Measurements from ENCODE around the gene AIG1.
A peak's percentile ranks its signal among the peaks of the same experiment; 100 is the strongest.
"Not testable (repeated sequence)": the region's sequence is repeated elsewhere in the genome, so short reads cannot be mapped to it uniquely, and the experiment has no call there.

The AIG1 gene

DNA sequence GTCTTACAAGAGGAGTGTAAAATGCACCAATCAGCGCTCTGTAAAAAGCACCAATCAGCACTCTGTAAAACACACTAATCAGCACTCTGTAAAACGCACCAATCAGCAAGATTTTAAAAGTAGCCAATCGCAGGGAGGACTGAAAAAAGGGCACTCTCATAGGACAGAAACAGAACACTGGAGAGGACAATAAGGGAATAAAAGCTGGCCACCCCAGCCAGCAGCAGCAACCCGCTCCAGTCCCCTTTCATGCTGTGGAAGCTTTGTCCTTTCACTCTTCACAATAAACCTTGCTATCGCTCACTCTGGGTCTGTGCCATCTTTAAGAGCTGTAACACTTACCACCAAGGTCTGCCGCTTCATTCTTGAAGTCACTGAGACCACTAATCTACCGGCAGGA is 1.7 kb upstream of the AIG1 start:
- no peak for DNase-seq (ENCODE audit: low read depth in 2 of 2)

DNA sequence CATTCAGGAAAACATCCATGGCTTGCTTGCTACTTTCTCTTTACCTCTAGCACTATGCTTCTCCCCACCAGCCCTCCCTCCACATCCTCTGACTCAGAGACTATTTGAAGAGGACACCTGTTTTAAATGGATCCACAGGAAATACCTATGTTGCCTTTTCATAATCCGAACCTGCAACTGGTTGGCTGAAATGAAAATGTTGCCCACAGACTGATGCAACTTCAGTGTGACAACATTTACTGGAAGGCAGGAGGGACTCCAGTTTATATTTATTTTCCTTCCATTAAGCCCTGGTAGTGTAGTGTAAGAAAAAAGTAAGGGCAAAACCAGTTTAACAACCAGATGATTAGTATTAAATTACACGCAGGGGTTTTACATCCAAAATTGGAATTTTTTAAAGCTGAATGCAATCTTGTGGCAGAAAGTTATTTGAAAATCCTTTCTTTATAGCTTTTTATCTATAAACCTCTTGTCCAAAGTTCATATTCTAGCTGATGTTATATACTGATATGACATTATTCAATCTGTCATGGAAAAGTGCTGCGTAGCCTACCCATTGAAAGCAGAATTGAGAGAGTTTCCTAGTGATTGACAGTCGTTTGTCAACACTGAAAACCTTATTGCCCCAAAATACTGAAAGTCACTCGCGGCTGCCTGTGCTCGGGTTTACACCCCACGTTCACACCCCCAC is 881 bp upstream of the AIG1 start:
- DNase-seq (ENCODE audit: low read depth in 2 of 2), result no peak

DNA sequence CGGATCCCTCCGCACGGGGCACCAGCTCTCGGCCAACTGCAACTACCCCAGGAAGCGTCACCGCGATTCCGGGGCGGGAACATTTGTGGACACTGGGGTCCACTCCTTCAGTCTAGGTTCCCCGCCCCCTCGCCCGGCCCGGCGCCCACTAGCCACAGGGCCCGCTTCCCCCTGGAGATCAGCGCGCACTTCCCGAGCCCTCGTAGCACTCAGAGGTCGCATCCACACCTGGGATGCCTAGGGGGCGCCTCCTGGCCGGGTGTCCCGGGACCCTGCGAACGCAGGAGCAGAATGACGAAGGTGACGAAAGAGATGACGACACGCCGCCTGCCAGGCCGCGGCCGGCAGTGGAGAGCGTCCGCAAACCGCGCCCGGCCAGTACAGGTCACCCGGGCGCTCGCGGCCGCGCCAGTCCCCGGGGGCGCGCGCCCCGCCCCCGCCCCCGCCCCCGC is 309 bp upstream of the AIG1 start:
- DNase-seq (ENCODE audit: low read depth in 2 of 2), result peak; percentile 30 to 50

DNA sequence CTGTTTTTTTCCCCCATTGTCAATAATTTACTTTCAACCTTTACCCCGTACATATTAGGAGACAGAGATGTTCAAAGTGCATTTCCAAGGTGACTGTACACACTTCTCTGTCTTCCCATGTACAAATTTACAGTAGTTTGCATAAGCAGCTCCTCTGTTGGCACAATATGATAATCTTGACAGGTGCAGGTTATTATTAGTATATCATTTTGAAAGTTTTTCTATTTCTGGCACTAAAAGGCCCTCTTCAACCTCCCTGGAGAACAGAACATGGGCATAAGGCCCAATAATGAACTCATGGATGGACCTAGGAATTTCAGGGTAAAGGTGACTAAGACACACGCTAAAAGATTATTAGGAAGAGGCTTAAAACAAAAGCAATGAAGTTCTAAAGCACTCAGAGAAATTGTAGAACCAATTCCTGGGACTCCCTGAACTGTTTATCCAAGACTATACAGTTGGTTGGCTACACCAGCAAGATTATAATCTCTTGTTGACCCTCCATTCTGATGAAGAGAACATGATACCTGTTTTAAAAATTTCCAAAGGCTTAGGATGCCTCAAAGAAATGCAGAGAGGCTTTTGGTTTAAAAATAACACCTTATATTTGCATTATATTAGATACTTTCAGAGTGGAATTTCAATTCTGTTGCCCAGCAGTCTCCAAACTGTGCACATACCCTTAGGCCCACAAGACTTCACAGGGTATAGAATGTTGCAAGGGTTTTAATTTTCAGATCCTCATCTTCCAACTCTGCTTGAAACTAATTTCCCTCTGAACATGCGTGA is 1.1 kb downstream of the AIG1 start:
- DNase-seq (ENCODE audit: low read depth in 2 of 2), result no peak

DNA sequence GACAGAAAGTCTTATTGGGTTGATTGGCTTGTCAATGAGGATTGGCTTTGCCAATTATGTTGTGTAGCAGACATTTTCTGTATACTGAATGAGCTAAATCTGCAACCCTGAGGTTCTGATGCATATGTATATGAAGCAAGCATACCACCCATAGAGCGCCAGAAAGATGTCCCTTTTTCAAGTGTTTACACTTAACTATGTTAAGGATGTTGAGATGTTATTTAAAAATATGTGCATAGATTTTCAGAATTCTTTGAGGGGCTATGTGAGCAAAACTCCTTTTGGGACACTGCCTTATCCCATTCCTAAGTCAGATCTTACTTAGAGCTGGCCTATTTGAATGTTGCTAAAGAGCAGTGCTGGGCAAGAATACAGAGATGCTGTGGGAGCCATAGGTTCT is 1.9 kb downstream of the AIG1 start:
- DNase-seq (ENCODE audit: low read depth in 2 of 2), result no peak

DNA sequence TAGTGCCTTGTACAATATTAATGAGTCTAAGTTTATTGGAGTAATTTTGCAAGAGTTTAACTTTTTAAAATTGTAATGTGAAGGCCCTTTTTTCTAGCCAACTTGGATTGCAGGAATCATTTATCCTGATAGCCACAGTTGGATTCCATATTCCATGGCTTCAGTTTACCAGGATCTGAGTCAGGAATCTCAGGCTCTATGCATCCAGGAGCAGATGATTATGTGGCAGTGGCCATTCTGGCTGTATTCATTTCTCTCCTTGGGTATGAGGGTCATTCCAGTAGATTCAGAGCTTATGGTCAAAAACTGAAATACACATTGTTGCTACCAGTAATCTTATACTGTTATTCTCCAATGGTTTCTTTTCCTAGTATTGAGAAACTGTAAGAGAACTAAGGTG is 2.9 kb downstream of the AIG1 start:
- DNase-seq (ENCODE audit: low read depth in 2 of 2), result no peak

DNA sequence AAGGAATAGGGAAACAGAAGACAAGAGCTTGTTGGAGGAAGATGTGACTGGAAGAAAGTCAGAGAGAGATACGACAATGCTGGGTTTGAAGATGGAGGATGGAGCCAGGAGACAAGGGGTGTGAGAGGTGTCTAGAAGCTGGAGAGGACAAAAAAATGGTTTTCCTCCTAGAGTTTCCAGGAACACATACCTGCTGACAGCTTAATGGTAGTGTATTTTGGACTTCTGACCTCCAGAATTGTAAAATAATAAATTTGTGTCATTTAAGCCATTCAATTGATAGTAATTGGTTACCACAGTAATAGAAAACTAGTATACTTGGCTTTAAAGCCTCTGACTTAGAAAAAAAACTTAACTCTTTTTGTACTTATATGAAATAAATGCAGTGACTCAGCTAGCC is 3.6 kb downstream of the AIG1 start:
- no peak for DNase-seq (ENCODE audit: low read depth in 2 of 2)

DNA sequence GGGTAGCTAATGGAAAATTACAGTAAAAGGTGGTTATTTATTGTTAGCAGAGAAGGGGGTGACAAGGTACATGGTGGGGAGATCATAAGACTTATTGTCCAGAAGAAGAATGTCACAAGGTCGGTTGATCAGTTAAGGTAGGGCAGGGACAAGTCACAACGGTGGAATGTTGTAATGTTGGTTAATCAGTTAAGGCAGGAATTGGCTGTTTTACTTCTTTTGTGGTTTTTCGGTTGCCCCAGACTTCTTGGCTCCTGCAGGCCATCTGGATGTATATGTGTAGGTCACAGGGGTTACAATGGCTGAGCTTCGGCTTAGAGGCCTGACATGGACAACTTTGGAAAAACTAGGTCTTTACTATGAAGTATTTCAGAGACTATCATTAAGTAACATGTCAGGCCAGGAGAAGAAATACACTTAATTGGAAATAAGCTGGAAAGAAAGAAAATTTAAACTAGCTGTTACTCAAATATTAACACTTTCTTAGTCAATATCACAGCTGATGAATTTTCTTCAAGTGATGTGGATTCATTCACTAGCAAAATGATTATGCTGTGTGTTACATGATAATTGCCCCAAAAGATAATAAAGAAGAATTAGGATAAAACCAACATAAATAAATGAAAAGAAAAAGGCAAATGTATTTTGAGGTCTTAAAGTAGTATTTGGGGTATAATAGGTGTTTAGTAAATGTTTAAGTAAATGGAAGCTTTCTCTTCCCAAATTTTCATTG is 4.4 kb downstream of the AIG1 start:
- no peak for DNase-seq (ENCODE audit: low read depth in 2 of 2)

DNA sequence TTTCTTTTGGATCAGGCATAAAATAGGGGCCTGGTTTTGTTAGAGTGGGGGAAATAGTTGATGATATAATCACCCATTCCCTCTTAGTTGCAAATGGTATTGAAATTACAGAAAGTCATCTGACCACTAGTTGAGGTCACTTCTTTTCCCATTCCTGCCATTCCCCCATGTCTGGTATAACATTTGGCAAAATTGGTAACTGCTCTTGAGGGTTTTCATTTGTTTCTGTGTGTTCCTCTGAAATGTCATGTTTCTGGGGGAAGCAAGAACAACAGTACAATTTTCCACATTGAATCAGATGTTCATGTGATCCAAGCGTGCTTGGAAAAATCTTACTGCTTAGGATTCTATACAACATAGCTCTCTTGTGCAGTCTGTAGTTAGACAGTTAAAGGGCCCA is 7.3 kb downstream of the AIG1 start:
- DNase-seq (ENCODE audit: low read depth in 2 of 2), result no peak

DNA sequence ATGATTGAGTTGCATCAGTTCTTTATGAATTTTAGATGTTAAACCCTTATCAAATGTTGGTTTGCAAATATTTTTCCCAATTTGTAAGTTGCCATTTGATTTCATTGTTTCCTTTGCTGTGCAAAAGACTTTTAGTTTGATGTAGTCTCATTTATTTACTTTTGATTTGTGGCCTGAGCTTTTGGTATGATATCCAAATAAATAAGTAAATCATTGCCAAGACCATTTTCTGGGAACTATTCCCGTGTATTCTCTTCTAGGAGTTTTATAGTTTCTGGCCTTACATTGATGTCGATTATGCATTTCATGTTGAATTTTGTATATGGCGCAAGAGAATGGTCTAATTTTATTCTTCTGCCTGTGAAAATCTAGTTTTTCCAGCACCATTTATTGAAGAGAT is 13.4 kb downstream of the AIG1 start:
- no peak for DNase-seq (ENCODE audit: low read depth in 2 of 2)

DNA sequence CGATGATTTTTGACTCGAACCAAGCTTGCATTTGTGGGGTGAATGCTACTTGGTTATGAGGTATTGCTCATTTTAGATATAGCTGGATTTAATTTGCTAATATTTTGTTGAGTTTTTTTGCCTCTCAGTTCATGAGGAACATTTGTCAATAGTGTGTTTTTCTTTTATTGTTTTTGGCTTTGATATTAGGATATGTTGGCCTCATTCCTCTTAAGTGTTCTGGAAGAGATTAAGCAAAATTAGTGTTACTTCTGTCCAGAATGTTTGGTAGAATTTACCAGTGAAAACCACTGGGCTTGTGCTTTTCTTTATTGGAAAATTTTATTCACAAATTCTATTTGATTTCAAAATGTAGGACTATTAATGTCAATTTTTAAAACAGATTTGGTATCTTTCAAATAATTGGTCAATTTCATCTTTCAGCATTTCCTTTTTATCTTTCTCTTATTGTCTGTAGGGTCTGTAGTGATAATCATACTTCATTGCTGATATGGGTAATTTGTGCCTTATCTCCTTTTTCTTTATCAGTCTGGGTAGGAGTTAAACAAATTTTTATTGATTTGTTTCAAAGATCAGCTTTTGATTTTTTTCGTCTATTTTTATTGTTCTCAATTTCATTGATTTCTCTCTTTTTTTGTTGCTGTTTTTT is 14.1 kb downstream of the AIG1 start:
- DNase-seq (ENCODE audit: low read depth in 2 of 2), result no peak

DNA sequence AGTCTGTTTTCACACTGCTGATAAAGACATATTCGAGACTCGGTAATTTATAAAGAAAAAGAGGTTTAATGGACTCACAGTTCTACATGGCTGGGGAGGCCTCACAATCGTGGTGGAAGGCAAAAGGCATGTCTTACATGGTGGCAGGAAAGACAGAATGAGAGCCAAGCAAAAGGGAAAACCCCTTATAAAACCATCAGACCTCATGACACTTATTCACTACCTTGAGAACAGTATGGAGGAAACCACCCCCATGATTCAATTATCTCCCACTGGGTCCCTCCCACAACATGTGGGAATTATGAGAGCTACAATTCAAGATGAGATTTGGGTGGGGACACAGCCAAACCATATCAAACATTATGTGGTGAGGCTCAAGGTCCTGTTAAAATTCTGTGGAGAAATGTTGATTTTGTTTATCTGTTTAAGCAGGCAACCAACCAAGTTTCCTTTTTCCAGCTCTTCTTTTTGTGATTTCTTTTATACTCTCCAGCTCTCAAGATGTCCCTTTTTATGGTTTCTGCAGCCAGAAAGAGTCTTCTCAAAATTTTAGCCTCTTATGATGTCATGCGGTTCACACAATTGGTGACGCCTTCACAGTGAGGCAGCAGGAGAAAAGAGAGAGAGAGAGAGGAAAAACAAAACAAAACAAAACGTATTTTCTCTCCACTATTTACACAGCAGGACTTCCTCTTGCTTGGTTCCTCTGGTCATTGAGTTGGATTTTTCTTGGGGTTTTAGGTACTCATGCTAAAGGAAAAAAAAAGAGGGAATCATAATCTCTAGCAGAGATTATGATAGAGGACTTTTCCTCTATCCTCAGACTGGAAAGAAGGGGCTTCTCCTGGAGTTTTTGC is 18.0 kb downstream of the AIG1 start:
- DNase-seq (ENCODE audit: low read depth in 2 of 2), result no peak

DNA sequence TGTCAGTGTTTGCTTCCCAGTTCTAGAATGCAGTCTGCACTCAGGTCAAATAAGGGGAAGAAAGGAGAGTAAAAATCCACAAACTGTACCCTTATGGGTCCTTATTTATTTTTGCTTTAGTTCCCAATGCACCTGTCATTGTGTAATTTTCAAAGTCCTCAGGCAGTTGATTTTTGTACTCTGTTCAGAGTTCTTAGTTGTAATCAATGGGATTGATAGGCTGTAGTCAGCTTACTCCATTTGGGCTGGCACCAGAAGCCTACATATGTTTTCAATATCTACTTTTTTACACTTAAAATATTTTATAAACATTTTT is 18.6 kb downstream of the AIG1 start:
- DNase-seq (ENCODE audit: low read depth in 2 of 2), result no peak

DNA sequence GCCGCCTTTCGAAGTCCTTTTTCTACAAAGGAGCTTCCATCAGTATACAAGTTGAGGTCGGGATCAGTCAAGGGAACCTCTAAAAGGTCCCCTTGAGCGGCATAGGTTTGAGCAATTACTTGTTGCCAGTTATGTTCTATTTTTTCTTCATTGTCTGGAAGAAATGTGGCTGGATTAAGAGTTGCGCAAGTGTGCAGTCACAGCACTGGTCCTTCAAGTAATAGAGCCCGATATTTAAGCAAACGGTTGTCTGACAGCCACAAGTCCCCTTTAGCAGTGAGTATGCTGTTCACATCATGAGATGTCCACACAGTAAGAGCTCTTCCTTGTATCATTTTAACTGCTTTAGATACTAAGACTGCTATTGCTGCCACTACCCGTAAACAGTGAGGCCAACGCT is 21.6 kb downstream of the AIG1 start:
- not testable (repeated sequence) for DNase-seq (ENCODE audit: low read depth in 2 of 2)

DNA sequence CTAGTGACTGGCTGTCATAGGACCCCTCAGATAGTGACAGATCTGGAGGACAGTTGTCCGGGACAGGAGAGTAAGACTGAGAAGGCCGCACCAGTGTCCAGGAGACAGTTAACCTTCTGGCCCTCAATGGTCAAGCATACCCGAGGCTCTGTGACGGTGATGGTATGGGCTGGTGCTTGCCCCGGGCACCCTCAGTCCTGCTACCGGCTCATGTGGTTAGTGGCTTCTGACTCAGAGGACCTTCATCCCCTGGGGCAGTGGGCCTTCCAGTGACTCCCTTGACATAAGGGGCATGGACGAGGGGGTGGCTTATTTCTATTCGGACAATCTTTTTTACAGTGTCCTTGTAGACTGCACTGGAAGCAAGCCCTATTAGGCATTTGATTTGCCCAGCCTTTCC is 23.3 kb downstream of the AIG1 start:
- DNase-seq (ENCODE audit: low read depth in 2 of 2), result not testable (repeated sequence)

DNA sequence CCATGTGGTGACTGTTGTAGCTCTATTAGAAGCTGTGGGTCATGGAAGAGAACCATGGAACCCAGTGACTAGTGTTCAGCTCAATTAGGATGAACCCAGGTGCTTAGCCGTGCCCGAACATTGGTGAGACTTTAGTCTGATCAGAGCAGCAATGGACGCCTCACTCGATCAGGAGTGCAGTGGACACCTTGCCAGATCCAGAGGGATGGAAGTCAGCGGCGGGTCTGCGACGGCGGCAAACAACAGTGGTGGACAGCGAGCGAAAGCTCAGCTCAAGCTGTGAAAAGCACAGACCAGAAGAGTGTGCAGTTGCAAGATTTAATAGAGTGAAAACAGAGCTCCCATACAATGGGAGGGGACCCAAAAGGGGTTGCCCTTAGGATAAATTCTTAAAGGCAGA is 26.6 kb downstream of the AIG1 start:
- not testable (repeated sequence) for DNase-seq (ENCODE audit: low read depth in 2 of 2)

DNA sequence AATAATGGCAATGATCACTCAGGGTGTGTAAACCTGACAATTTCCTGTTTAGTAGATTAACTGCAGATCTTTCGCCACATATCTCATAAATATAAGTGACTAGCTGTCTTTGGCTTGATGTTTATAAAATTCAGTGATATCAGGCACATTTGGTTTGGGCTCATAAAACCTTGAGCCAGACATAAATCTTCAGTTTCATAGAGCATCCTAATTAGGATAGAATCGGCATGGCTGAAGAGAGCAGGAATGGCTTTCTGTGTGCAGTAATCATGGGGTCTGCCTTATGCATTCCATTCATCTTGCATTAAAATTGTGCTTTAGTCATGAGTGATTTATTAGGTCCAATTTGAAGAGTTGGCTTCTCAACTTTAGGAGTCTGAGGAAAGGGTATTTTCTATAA is 27.2 kb downstream of the AIG1 start:
- DNase-seq (ENCODE audit: low read depth in 2 of 2), result no peak

DNA sequence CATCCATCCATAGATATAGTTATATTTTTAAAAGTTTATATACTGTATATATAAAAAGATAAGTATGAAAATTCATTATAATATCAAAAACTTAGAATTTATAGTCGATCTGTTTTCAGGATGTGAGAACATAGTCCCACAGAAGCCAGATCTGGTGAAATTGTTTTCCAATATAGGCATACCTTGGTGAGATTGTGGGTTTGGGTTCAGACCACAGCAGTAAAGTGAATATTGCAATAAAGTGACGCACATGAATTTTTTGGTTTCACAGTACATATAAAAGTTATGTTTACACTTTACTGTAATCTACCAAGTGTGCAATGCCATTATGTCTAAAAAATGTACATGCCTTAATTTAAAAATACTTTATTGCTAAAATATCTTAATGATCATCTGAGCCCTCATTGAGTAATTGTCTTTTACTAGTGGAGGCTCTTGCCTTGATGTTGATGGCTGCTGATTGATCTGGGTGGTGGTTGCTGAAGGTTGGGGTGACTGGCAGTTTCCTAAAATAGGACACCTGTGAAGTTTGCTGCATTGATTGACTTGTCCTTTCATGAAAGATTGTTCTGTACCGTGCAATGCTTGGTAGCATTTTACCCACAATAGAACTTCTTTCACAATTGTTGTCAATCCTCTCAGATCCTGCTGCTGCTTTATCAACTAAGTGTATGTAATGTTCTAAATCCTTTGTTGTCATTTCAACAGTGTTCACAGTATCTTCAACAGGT is 29.8 kb downstream of the AIG1 start:
- DNase-seq (ENCODE audit: low read depth in 2 of 2), result no peak

DNA sequence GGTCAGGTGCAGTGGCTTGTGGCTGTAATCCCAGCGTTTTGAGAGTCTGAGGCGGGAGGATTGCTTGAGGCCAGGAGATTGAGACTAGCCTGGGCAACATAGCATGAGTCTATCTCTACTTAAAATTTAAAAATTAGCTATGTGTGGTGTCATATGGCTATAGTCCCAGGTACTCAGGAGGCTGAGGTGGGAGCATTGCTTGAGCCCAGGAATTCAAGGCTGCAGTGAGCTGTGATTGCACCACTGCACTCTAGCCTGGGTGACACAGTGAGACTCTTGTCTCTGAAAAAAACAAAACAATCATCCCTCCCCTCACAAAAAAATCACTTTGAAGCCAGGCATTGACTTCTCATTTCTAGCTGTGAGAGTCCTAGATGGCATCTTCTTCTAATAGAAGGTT is 32.1 kb downstream of the AIG1 start:
- DNase-seq (ENCODE audit: low read depth in 2 of 2), result no peak

DNA sequence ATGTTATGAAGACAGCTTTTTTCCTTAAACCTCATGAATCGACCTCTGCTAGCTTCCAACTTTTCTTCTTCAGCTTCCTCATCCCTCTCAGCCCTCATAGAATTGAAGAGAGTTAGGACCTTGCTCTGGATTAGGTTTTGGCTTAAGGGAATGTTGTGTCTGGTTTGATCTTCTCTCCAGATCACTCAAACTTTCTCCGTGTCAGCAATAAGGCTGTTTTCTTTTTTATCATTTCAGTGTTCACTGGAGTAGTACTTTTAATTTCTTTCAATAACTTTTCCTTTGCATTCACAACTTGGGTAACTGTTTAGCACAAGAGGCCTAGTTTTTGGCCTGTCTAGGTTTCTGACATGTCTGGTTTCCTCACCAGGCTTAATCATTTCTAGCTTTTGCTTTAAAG is 32.6 kb downstream of the AIG1 start:
- no peak for DNase-seq (ENCODE audit: low read depth in 2 of 2)

DNA sequence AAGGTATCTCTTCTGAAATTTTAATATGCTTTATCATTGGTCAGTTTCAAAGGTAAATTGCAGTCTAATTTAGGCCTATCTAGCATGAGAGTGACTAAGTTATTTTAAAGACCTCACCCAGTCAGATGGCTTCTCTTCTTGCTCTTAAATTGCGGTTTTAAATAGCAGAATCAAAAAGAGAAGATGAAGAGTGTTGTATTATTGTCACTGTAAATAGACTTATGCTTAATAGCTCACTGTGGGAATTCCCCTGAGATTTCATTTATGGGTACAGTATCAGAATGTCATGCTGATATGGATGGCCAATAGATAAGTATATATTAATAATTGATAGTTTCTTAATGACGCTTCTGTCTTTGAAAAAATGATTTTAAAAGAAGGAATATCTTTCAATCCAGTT is 35.7 kb downstream of the AIG1 start:
- no peak for DNase-seq (ENCODE audit: low read depth in 2 of 2)
